GM18499 (cell line): ENCODE measurements around the gene NCSTN.
"Not testable (repeated sequence)": the region's sequence is repeated elsewhere in the genome, so short reads cannot be mapped to it uniquely, and the experiment has no call there.

Experiments
- ATAC-seq: cut with Tn5 transposase; IDR thresholded peaks from one replicate; pipeline ENCODE4 v1.9.1; 2021; ENCODE audit warnings: moderate number of reproducible peaks; ENCODE audit not compliant: insufficient read depth, unreplicated experiment

Gene NCSTN

DNA sequence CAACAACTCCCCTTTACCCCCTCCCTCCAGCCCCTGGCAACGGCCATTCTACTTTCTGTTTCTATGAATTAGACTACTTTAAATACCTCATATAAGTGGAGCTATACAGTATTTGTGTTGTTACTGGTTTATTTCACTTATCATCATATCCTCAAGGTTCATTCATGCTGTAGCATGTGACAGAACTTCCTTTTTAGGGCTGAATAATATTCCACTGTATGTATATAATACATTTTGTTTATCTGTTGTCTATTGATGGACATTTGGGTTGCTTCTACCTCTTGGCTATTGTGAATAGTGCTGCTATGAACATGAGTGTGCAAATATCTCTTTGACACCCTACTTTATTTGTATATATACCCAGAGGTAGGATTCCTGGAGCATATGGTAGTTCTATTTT is 25.9 kb downstream of the NCSTN start:
- no peak for ATAC-seq

DNA sequence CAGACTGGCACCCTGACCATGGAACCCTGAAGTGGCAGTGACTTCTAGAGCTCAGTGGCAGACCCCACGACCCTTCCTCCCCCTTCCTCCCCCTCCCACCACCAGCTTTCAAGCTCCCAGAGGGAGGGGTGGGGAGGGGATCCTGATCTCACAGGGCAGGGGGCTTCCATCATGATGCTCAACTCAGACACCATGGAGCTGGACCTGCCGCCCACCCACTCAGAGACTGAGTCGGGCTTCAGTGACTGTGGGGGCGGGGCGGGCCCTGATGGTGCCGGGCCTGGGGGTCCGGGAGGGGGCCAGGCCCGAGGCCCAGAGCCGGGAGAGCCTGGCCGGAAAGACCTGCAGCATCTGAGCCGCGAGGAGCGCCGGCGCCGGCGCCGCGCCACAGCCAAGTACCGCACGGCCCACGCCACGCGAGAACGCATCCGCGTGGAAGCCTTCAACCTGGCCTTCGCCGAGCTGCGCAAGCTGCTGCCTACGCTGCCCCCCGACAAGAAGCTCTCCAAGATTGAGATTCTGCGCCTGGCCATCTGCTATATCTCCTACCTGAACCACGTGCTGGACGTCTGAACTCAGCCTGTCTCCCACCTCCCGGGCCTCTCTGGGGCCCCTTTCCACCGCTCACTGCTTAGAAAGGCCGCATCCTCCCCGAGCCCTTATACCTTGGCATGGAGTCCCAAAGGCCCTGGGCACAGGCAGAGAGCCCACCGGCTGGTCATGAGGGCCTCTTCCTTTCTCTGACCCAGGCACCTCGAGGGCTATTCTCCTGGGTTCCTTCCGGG is 27.6 kb downstream of the NCSTN start:
- ATAC-seq = no peak

DNA sequence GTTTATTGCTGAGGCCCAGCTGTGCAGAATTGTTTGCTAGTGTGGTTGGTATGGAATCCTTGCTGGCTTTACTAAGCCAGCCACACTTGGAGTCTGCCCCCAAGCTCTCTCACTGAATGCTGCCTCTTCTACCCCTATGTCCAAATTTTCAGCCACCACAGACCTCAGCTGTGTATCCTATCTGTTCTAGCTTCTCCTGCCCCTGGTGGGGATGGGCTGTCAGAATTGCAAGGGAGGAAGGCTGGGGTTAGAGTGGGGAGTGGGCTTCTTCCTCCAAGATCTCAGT is 28.1 kb downstream of the NCSTN start:
- no peak for ATAC-seq

DNA sequence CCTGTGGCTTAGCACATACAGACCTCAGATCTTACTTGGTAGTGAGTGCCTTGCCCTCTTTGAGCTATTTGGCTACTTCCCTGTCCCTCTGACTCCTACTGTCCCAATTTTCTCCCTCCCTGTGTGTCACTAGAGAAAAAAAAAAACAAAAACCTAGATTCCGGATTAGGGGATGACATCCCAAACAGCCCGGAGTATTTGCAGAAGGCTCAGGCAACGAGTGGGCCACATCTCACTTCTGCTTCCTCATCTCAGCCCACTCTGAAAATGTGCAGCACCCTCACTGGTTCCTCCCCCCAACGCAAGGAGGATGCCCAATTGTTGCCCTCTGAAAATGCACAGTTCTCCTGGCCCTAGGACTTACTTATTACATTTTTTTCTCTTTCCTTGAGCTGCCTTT is 28.6 kb downstream of the NCSTN start:
- ATAC-seq = no peak

DNA sequence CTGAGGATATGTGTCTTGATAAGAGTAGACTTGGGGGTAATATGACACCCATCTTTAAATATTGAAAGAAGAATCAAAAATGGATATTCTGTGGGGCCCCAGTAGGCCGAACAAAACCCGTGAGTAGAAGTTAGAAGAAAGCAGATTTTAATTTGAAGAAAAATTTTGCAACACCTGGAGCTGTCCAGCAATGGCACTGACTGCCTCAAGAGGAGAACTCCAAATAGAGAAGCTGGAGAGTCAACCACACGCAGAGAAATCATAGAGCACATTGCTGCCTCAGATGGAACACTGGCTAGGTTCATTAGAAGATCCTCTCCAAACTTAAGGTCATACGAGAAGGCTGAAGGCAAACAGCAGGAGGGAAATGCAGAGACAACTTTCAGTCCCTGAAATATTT is 30.5 kb downstream of the NCSTN start:
- ATAC-seq = no peak

DNA sequence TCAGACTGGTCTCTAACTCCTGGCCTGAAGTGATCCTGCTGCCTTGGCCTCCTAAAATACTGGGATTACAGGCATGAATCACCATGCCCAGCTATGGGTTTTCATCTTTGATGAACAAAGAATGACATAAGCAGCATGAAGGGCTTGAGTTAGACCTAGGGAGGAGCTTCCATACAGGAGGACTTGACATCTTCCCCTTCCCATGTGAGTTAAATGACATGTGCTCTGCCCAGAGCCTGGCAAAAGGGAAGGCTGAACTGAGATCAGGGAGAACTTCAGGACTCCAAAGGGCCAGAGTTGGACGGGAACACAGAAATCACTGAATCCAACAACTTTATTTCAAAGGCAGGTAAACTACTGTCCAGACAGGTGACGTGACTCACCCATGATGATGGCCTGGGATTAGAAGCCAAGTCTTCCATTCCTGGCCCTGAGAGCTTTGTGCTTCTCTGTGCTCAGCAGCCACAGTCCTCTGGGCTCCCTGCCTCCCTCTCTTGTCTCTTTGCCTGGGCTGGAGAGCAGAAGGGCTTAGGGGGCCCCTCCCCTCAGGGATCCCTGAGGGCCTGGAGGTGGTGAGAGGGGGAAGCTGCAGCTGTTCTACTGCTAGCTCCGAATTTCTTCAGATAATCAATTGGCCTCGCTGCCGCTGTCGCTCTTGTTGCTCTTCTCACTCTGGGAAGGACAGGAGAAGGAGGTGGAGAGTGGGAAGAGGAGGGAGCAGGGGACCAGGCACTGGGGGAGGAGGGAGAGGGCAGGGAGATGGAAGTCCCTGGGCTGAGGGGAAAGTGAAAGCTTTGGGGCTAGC is 31.3 kb downstream of the NCSTN start:
- ATAC-seq = no peak

DNA sequence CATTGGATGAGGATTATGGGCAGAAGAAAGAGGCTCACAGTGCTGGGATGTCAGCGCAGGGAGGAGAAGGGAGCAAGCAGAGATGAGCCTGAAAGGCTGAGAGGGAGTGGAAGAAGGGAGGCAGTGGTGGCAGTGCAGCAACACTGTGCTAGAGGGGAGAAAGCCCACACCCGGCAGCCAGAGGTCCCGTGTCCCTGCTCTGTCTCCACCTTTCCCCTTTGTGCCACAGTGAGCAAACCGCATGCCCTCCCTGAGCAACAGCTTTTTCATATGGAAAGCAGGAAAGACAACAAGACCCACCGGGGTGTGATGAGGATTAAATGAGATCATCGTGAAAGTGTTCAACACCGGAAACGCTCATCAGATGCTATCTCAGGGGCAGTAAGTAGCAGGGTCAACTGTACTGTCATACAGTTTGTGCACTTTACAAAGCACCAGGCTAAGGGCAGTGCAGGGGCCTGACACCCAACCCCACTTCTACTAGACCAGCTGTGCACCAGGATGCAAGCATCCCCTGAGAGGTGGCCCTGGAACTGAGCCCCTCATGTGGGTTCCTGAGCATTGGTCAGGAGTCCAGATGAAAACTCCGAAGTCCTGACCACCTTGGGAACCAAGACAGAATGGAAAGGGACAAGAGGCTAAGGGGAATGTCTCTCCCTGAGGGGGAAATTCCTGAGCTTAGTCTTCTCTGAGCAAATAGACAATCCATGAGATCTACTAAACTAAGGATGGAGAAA is 32.8 kb downstream of the NCSTN start:
- ATAC-seq = no peak

DNA sequence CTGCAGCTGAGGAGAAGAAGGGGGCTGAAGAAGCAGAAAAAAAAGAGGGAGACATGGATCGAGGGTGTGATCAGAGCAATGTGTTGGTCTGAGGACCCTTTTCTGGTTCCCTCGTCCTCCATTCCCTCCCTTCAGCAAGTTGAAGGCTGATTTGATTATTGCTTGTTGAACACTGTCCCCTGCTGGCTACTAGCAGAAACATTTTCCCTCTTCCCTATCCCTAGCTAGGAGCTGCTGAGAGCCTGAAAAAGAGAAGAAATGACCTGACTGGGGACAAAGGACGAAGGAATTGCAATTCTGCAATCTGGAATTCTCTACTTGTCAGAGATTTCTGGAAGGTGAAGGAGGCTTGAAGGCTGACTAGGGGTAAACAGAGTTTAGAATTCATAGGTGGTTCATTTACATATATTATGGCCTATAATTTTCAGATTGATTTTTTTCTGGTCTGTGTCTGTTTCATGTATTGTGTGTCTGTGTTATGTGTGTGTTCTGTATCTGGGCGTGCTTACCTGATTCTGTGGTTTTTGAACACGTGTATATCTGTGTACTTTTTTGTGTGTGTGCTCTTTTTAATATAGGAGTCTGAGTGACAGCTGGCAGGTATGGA is 33.4 kb downstream of the NCSTN start:
- no peak for ATAC-seq

DNA sequence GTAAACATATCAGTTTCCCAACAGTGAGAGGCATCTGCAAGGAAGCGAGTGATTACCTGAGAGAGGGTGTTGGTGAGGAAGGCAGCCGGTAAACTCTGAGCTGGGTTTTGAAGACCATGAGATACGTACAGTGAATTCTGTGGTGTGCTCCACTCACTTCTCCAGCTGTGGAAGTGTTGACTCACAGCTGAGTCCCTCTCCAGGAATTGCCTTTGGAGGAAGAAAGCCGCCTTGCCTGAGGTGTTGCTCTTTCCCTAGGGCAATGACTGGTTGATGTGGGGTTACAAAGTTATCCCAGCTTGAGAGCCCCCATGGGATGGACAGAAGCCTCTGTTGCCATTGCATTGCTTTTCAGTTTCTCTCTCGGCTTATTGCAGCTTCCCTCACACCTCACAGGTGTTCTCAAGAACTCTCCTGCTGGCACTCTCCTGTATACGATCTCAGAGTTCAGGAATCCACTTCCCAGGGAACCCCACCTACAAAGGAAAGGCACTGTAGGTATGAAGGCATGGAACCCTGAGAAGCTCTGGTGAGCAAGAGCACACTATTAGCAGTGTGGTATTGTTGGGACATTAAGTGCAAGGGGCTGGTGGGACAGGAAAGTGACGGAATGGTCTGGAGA is 34.5 kb downstream of the NCSTN start:
- no peak for ATAC-seq

DNA sequence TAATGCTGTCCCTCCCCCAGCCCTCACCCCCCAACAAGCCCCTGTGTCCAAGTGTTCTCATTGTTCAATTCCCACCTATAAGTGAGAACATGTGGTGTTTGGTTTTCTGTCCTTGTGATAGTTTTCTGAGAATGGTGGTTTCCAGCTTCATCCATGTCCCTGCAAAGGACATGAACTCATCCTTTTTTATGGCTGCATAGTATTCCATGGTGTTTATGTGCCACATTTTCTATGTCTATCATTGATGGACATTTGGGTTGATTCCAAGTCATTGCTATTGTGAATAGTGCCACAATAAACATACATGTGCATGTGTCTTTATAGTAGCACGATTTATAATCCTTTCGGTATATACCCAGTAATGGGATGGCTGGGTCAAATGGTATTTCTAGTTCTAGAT is 41.6 kb downstream of the NCSTN start:
- not testable (repeated sequence) for ATAC-seq

DNA sequence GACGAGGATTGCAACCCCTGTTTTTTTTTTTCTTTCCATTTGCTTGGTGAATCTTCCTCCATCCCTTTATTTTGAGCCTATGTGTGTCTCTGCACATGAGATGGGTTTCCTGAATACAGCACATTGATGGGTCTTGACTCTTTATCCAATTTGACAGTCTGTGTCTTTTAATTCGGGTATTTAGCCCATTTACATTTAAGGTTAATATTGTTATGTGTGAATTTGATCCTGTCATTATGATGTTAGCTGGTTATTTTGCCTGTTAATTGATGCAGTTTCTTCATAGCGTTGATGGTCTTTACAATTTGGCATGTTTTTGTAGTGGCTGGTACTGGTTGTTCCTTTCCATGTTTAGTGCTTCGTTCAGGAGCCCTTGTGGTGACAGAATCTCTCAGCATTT is 45.2 kb downstream of the NCSTN start:
- ATAC-seq = not testable (repeated sequence)

DNA sequence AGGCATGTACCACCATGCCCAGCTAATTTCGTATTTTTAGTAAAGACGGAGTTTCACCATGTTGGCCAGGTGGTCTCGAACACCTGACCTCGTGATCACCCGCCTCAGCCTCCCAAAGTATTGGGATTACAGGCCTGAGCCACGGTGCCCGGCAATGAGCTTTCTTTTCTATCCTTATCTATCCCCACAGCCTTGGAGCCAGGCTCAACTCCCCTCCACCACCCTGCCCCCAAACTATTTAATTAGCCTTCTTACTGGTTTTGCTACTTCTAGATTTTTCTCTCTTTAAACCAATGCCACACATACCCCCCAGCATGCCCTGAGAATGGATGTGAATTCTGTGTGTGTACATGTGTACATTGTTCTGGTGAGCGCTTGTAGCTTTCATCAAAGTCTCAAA is 51.5 kb downstream of the NCSTN start:
- ATAC-seq = no peak

DNA sequence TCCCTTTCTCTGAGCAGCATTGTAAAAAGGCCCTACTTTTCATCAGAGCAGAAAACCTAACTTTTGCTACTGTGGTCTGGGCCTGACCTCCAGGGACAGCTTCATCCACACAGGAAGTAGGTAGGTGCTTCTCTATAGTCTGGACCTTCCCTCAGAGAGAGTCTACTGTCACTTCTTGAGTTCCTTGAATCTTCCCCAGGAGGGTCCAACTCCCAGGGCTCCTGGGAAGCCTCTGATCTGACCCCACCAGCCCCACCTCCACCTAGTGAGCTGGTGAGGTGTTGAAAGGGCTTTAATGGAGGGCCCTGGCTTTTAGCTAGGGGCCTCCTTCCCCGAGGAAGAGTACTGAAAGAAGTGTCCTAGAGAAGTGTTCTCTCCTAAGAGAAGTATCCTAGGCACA is 54.5 kb downstream of the NCSTN start:
- no peak for ATAC-seq

DNA sequence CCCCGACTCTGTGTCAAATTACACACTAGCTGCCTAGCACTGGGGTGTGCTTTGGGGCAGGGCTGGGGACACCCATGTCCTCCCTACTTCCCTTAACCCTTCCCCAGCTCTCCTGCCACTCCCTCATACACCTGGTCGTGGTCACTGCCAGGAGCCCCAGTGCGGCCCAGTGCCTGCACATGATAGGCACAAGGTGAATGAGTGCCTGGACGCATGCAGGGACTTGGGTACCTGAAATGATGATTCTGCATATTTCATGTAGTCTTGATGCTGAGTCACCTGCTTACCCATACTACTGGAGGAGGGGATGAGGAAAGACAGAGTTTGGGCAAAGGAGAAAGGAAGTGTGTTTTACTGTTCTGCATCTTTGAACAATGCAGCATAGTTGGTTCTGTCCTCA is 55.6 kb downstream of the NCSTN start:
- ATAC-seq = no peak

DNA sequence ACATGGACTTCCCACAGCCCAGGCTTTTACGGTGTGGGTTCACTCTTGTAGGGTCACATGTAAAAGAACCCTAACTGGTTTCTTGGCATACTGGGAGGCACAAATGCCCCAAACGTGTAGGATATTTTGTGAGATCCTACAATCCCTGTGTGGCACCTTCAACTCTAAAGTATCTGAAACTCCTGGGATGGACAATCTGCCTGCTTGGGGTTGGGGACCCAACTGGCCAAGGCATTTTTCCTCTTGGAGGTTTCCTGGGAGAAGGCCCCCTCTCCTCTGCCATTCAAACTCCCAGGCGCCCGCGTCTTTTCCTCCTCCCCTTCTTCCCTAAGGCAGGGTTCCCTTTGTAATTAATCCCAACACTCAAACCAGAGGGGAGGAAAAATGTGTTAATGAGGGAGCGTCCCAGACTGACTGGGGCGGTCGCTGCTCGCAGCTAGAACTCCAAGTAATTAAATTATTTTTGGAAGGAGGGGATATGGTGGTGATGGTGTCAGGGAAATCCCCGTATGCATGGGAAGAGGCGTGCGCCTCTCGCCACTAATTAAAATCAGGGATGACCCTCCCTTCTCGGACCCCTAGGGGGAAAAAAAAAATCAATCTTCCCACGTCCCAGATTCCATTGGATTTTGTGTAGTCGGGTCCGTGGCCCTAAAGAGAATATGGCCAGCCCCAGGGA is 56.5 kb downstream of the NCSTN start:
- no peak for ATAC-seq

DNA sequence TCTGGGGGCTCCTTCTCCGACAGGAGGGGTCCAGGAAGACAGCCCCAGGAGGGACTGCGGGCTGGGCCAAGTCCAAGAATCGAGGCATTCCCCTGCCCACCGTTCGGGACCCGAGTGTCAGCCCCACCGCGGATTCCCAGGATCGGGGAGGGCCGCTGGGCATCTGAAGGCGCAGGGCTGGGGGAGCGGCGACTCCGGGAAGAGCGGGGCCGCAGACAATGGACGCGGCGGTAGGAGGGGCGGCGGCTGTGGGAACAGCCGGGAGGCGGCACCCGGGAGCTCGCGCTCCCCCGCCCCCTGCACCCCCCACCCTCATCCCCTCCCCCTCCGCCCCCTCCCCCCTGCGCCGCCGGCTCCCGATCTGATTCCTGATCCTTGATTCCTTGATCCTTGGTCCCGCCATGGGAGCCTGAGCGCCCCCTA is 57.1 kb downstream of the NCSTN start, which contains the start of gene VANGL2:
TSS of gene VANGL2 (plus strand) at position 342 of the 423 bp plus-strand sequence. CDS start 15,274 bp downstream, outside the sequence.
- ATAC-seq = no peak

DNA sequence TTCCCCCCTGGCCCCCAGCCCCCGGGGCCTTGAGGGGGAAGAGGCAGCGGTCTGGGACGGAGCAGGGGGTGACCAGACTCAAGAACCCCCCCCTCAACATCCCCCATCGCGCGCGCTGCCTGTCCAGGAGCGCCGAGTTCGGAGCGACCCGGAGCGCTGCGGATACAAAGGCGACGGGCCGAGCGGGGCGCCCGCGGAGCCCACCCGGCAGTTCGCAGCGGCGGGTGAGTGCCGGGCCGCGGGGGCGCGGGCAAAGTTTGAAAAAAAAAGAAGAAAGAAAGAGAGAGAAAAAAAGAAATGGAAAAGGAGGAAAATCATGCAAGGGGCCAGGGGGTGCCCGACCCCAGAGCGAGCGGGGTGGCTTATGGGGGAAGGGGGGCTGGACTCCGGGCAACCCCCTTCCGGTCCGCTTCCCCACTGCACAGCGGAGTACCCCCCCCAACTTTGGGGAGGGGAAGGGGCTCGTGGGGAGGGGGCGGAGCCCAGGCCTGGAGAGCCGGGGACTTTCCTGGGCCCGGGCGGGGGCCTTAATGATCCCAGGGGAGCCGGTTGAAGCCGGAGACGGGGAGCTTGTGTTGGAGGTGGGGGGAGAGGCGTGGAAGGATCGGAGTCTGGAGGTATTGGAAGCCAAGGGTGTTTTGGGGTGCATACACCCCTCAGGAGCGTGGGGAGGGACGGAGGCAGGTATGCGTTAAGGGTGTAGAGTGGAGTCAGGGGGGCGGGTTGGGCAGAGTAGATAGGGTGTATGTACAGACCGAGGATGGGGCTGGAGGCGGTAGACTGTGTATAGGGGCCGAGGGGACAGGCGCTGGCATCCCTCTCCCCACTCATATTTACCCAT is 57.7 kb downstream of the NCSTN start:
- ATAC-seq = no peak

DNA sequence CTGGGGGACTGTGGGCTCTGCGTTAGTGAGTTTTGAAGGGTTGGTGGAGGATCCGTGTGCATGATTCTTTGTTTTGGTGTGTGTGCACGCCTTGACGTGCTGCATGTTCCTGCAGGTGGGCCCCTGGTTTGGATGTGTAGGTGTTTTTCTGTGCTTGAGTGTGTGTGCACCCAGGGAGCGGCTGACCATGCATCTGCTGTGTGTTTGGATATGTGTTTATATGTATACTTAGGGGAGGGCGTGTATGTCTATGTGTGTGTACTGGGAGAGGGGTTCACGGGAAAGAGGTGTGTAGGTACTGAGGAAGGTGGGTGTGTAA is 58.3 kb downstream of the NCSTN start:
- no peak for ATAC-seq
